CMK (cell line): ENCODE results near the gene PRDM16.

Experiments
- DNase-seq: peaks from one replicate; pipeline ENCODE4 v3.0.0-alpha.2; 2010; ENCODE audit warnings: low read depth

PRDM16 gene

GRCh38 chr1:3432306-3432705 is 363.3 kb downstream of the PRDM16 start:
- no peak for DNase-seq

- DNase-seq = no peak
Measured at GRCh38 chr1:3433076-3433475, 364.1 kb downstream of the PRDM16 start.

- DNase-seq = no peak
Measured at GRCh38 chr1:3433596-3434320, 364.8 kb downstream of the PRDM16 start.

- DNase-seq = no peak
Measured at GRCh38 chr1:3434406-3435110, 365.6 kb downstream of the PRDM16 start.

DNA sequence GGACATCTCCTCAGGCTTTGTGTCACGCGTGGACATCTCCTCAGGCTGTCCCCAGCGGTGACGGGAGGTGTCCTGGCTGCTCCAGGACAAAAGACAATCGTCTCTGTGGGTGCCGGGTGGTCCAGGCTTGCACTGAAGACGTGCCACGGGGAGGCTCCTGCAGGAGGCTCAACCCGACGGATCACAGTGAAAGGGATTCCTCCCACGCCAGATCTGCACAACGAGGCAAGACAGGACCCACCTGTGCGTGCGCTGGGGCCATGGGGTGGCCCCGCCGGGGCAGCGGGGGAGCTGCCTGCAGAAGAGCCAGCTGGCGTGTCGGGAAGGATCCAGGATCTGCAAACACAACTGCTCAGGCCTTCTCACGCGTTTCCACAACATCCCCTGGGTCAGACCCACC is 366.7 kb downstream of the PRDM16 start:
- no peak for DNase-seq

- no peak for DNase-seq
Measured at GRCh38 chr1:3436451-3436850, 367.4 kb downstream of the PRDM16 start.

DNA sequence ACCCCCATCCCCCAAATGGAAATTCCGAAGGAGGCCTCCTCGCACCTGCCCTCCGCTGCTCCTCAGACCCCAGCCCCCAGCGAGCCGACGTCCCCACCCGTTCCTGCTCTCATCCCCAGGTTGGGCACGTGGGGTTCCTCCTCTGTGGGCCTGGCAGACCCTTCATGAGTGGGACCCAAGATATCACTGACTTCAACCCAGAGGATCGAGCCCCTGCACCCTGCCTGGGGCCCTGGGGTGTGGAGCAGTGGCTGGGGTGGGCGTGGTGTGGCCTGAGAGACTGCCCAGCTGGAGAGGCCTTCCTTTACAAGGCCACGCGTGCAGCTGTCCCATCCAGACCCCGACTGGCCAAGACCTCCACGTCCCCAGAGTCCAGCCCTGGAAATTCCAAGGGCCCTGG is 367.9 kb downstream of the PRDM16 start:
- DNase-seq = no peak

DNA sequence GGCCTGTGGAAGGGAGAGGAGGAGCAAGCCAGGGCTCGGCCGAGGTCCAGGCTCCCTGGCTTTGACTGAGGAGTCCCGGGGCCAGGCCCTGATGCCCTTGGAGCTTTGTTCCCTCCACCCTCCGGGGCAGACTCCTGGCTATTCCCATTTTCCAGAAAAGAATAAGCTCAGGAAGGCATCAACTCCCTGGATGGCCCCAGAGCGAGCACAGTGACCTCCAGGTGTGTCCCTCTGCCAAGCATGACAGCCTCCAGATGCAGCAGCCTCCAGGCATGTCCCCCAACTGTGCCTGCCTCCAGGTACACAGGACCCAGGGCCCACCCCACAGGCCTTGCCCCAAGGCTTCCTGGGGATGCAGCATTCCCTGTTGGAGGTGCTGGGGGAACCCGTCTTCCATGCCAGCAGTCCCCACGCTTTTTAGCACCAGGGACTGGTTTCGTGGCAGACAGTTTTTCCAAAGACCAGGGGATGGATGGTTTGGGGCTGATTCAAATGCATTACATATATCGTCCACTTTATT is 369.7 kb downstream of the PRDM16 start:
- DNase-seq = no peak

DNA sequence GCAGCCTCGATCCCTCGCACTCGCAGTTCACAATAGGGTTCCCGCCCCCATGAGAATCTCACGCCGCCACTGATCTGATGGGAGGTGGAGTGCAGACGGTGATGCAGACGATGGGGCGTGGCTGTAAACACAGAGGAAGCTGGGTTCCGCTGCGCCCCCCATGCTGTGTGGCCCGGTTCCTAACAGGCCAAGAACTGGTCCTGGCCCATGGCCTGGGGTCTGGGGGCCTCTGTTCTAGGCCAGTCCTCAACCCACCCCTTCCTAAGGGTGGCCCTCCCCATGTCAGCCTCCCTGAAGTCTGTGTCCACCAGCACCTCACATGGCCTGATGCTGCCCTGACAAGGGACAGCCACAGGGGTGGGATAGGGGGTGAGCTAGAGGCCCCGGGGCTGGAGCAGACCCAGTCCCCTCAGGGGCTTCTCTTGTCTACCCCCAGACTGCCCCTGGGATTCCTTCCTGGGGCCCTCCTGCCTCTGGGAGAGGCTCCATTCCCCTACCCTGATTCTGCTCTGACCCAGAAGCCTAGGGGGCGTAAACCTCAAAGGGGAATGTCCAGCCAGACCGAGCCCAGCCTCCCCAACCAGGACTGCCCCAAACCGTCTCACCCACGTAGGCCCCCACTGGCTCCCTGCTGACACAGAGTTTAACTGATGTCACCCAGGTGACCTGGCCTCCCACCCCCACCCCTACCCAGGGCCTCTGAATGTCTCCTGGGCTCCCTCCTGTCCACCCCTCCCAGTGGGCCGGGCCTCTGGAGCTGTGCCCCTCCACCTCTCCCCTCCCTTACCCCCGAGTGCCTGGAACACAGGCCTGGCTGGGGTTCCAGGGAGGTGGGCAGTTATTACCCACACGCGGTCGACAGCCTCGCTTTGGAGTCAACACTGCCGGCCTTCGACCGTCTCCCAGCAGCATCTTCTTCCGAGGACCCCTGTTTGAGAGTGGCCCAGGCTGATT is 370.6 kb downstream of the PRDM16 start:
- DNase-seq = no peak

DNA sequence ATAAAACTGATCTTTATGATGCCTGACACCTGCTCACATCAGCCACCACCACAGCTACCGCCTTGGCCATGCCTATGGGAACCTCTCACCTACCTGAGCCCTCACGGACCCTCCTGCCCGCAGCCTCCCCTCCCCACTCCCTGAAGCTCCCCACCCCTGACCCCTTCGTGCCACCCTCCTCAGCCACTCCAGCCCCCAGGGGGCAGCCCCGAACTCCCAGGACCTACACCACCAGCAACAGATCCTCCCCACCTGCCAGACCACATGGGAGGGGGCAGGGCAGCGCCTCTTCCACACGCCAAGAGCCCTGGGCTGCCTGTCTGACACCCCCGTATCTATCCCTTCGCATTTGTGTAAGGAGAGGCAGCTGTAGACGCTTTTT is 371.3 kb downstream of the PRDM16 start:
- DNase-seq = no peak

- no peak for DNase-seq
Measured at GRCh38 chr1:3440711-3441409, 371.9 kb downstream of the PRDM16 start.

DNA sequence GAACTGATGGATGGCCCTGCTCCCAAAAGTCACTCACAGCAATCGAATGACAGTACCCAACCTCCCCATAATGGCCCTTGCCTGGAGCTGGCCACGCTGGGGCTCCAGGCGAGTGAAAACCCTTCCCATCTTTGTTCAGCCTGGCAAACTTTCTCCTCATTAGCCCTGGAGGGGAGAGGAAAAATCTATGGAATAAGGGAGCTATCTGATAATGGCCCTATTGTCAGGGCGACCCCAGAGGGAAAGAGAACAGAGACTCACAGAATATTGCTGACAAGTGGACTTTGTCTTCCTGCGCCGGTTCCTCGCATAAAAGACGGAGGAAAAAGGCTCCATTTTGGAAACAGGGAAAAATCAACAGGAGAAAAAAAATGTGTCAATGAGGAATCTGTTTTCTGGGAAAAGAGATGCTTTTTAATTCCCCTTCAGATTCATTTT is 372.4 kb downstream of the PRDM16 start:
- DNase-seq = no peak

GRCh38 chr1:3441880-3442279 is 372.9 kb downstream of the PRDM16 start:
- DNase-seq = no peak

GRCh38 chr1:3442331-3442730 is 373.3 kb downstream of the PRDM16 start:
- DNase-seq = no peak

- no peak for DNase-seq
Measured at GRCh38 chr1:3442901-3443300, 373.9 kb downstream of the PRDM16 start.

- DNase-seq = no peak
Measured at GRCh38 chr1:3443807-3444206, 374.8 kb downstream of the PRDM16 start.

DNA sequence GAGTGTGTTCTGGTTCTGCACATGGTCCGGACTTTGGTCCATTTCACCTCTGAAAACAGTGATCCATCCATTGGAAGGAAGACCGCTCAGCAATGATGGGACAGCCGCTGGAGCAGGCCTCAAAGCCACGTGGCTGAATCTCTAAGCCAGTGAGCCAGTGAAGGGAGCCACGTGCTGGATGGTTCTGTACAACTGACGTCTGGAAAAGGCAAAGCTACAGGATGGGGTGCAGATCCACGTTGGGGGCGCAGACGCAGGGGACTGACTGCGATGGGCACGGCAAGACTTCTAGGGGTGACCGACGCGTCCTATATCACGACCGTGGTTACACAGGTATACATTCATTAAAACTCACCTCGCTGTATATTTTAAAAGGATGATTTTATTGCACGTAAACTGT is 375.3 kb downstream of the PRDM16 start:
- no peak for DNase-seq

GRCh38 chr1:3444736-3445135 is 375.7 kb downstream of the PRDM16 start:
- no peak for DNase-seq

GRCh38 chr1:3450202-3450863 is 381.3 kb downstream of the PRDM16 start:
- no peak for DNase-seq

DNA sequence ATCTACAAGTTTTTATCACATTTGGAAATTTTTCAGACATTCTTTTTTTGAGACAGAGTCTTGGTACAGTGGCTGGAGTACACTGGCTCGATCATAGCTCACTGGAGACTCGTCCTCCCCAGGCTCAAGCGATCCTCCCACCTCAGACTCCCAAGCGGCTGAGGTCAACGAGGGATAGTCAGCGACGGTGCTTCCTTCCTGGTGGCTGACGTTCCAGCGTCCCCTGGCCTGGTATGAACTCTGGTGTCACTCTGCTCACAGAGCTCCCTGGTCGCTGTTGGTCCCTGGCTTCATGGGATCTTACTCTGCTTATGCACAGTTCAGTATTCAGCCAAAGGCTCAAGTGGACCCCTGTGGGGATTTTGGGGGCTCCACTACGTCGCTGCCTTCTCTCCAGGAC is 382.0 kb downstream of the PRDM16 start:
- DNase-seq = no peak
